SK-N-SH (cell line): ENCODE results near the gene HSCB. TPM values are rescaled to one million over a fixed set of nuclear protein-coding genes. Genes with fewer than 3 reads are reported as not detected.

Experiments used
- CTCF ChIA-PET: fragments of 300-600, 350-600 bp; formaldehyde crosslinking; extraction: SDS; loops from one replicate; lab custom pipeline; 2021; lab: Yijun Ruan, JAX
- POLR2A ChIA-PET: fragments of 350-600 bp; sonication (Branson Sonifier 250); formaldehyde crosslinking; extraction: SDS; loops from one replicate; lab custom pipeline; 2020; ENCODE audit warnings: antibody characterized with exemption, inconsistent platforms; lab: Yijun Ruan, JAX
- DNase-seq: peaks from one replicate; pipeline ENCODE4 v3.0.0; 2012
- H2AFZ ChIP-seq: fragments of 200-600 bp; sonication (generic); 2 replicates; pipeline ENCODE4 v1.8.1; 2016; ENCODE audit warnings: antibody characterized with exemption, mild to moderate bottlenecking, low read depth
- H3F3A ChIP-seq: fragments of 200-600 bp; sonication (generic); replicated peaks from 2 replicates; pipeline ENCODE3; 2016; ENCODE audit warnings: antibody characterized with exemption, mild to moderate bottlenecking; ENCODE audit not compliant: insufficient read depth
- H3K27ac ChIP-seq, 2 experiments: fragments of 200-500 bp in 1 of 2; fragments of 200-600 bp in 1 of 2; sonication (Bioruptor generic) in 1 of 2; sonication (generic), shearing (Covaris generic) in 1 of 2; 2 replicates each; pipeline versions ENCODE4 v1.5.1 to v1.6.1; 2014 to 2016; ENCODE audit warnings: low read depth in 2 of 2, inconsistent platforms in 1 of 2, low read length in 1 of 2, mild to moderate bottlenecking in 1 of 2, mixed read lengths in 1 of 2
- H3K27me3 ChIP-seq: fragments of 200-600 bp; sonication (generic), shearing (Covaris generic); 2 replicates; pipeline ENCODE4 v1.6.1; 2016; ENCODE audit warnings: mixed run types; ENCODE audit not compliant: insufficient read depth
- H3K36me3 ChIP-seq, 2 experiments: fragments of 200-500 bp in 1 of 2; fragments of 200-600 bp in 1 of 2; sonication (Bioruptor generic) in 1 of 2; sonication (generic) in 1 of 2; replicated peaks in 1 of 2; 2 replicates each; pipeline versions ENCODE3 to v1.5.1; 2014 to 2016; ENCODE audit warnings: low read length in 1 of 2, mild to moderate bottlenecking in 1 of 2; ENCODE audit not compliant: insufficient read depth in 2 of 2, control insufficient read depth in 1 of 2
- H3K4me1 ChIP-seq, 2 experiments: fragments of 200-500 bp in 1 of 2; fragments of 200-600 bp in 1 of 2; sonication (Bioruptor generic) in 1 of 2; sonication (generic), shearing (Covaris generic) in 1 of 2; 2 replicates each; pipeline versions ENCODE4 v1.5.1 to v1.6.1; 2014 to 2016; ENCODE audit warnings: low read depth in 1 of 2, low read length in 1 of 2, mixed run types in 1 of 2; ENCODE audit not compliant: insufficient read depth in 2 of 2, control insufficient read depth in 1 of 2
- H3K4me2 ChIP-seq: fragments of 200-600 bp; sonication (generic), shearing (Covaris generic); 2 replicates; pipeline ENCODE4 v1.6.1; 2017; ENCODE audit warnings: mixed run types
- H3K4me3 ChIP-seq, 2 experiments: fragments of 200-500 bp in 1 of 2; fragments of 200-600 bp in 1 of 2; sonication (Bioruptor generic) in 1 of 2; sonication (generic), shearing (Covaris generic) in 1 of 2; 2 replicates each; pipeline versions ENCODE4 v1.5.1 to v1.8.1; 2014 to 2016; ENCODE audit warnings: low read depth in 2 of 2, inconsistent platforms in 1 of 2, low read length in 1 of 2, mild to moderate bottlenecking in 1 of 2, mixed read lengths in 1 of 2, moderate library complexity in 1 of 2
- H3K79me2 ChIP-seq: fragments of 200-600 bp; sonication (generic); 2 replicates; pipeline ENCODE4 v1.8.1; 2017; ENCODE audit warnings: mild to moderate bottlenecking; ENCODE audit not compliant: insufficient read depth
- H3K9ac ChIP-seq: fragments of 200-600 bp; sonication (generic); 2 replicates; pipeline ENCODE4 v1.6.1; 2017; ENCODE audit warnings: mixed run types
- H3K9me2 ChIP-seq: fragments of 200-600 bp; sonication (generic); 2 replicates; pipeline ENCODE4 v1.6.1; 2017; ENCODE audit warnings: mixed run types
- H3K9me3 ChIP-seq: fragments of 200-600 bp; sonication (generic); 2 replicates; pipeline ENCODE4 v1.6.1; 2017; ENCODE audit warnings: mixed run types, mild to moderate bottlenecking, moderate library complexity
- H4K20me1 ChIP-seq: fragments of 200-600 bp; sonication (generic); 2 replicates; pipeline ENCODE4 v1.6.1; 2017; ENCODE audit warnings: mild to moderate bottlenecking, mixed run types; ENCODE audit not compliant: insufficient read depth
- CHD2 ChIP-seq: fragments of 150-350 bp; IDR thresholded peaks from 2 replicates; pipeline ENCODE4 v1.6.1; 2018; ENCODE audit warnings: low read length; ENCODE audit not compliant: partially characterized antibody
- CTCF ChIP-seq: fragments of 200-600 bp; sonication (generic); IDR thresholded peaks from 2 replicates; pipeline ENCODE4 v1.6.1; 2017; ENCODE audit warnings: antibody characterized with exemption, mild to moderate bottlenecking, moderate library complexity
- ELF1 ChIP-seq: IDR thresholded peaks from 2 replicates; pipeline ENCODE4 v1.4.0; 2012
- EP300 ChIP-seq, 2 experiments: IDR thresholded peaks; 2 replicates each; pipeline versions ENCODE4 v1.4.0 to v1.6.1; 2012; ENCODE audit warnings: borderline replicate concordance in 1 of 2, low read depth in 1 of 2, low read length in 1 of 2
- EZH2phosphoT487 ChIP-seq: fragments of 200-600 bp; sonication (generic); IDR thresholded peaks from 2 replicates; pipeline ENCODE4 v1.6.1; 2017; ENCODE audit warnings: low read depth, mixed run types, mild to moderate bottlenecking, antibody characterized with exemption, moderate library complexity, borderline replicate concordance
- FOSL2 ChIP-seq: IDR thresholded peaks from 2 replicates; pipeline ENCODE4 v1.4.0; 2012; ENCODE audit warnings: low read depth, mild to moderate bottlenecking, moderate library complexity, borderline replicate concordance
- FOXM1 ChIP-seq: IDR thresholded peaks from 2 replicates; pipeline ENCODE4 v1.4.0; 2012; ENCODE audit warnings: low read depth, mild to moderate bottlenecking
- GABPA ChIP-seq: IDR thresholded peaks from 2 replicates; pipeline ENCODE4 v1.4.0; 2012; ENCODE audit warnings: low read depth, mild to moderate bottlenecking
- GATA2 ChIP-seq: sonication (generic); formaldehyde crosslinking; IDR thresholded peaks from 2 replicates; pipeline ENCODE4 v1.5.0; 2020; ENCODE audit warnings: mild to moderate bottlenecking, missing genetic modification reagents
- IRF3 ChIP-seq: fragments of 150-350 bp; IDR thresholded peaks from 2 replicates; pipeline ENCODE4 v1.6.1; 2016; ENCODE audit warnings: mild to moderate bottlenecking, low read depth, low read length
- JUND ChIP-seq: IDR thresholded peaks from 2 replicates; pipeline ENCODE4 v1.4.0; 2012
- MAX ChIP-seq: IDR thresholded peaks from 2 replicates; pipeline ENCODE4 v1.4.0; 2012; ENCODE audit warnings: low read depth
- MEF2A ChIP-seq: IDR thresholded peaks from 2 replicates; pipeline ENCODE4 v1.4.0; 2012; ENCODE audit warnings: low read depth, borderline replicate concordance
- MXI1 ChIP-seq: IDR thresholded peaks from 2 replicates; pipeline ENCODE4 v1.6.1; 2012; ENCODE audit warnings: mild to moderate bottlenecking, low read depth, low read length, improper control_type of control experiment
- PBX3 ChIP-seq: IDR thresholded peaks from 2 replicates; pipeline ENCODE4; 2012
- POLR2AphosphoS5 ChIP-seq: IDR thresholded peaks from 2 replicates; pipeline ENCODE4 v1.6.1; 2012; ENCODE audit warnings: low read depth, low read length
- RAD21 ChIP-seq: IDR thresholded peaks from 2 replicates; pipeline ENCODE4 v1.6.1; 2012; ENCODE audit warnings: mild to moderate bottlenecking, low read length
- RCOR1 ChIP-seq: fragments of 150-350 bp; IDR thresholded peaks from 2 replicates; pipeline ENCODE4 v1.6.1; 2017; ENCODE audit warnings: antibody characterized with exemption, low read length
- RFX5 ChIP-seq: IDR thresholded peaks from 2 replicates; pipeline ENCODE4 v1.6.1; 2012; ENCODE audit warnings: mild to moderate bottlenecking, improper control_type of control experiment, low read length
- TAF1 ChIP-seq: IDR thresholded peaks from 2 replicates; pipeline ENCODE4 v1.6.1; 2012; ENCODE audit warnings: low read depth, mild to moderate bottlenecking, low read length, moderate library complexity, borderline replicate concordance
- TCF12 ChIP-seq: IDR thresholded peaks from 2 replicates; pipeline ENCODE4 v1.4.0; 2012
- TEAD4 ChIP-seq: IDR thresholded peaks from 2 replicates; pipeline ENCODE4 v1.4.0; 2012; ENCODE audit warnings: mild to moderate bottlenecking, borderline replicate concordance; ENCODE audit not compliant: insufficient read depth
- USF1 ChIP-seq: IDR thresholded peaks from 2 replicates; pipeline ENCODE4 v1.4.0; 2012; ENCODE audit warnings: low read depth, borderline replicate concordance
- USF2 ChIP-seq: fragments of 150-350 bp; IDR thresholded peaks from 2 replicates; pipeline ENCODE4 v1.6.1; 2017; ENCODE audit warnings: antibody characterized with exemption, low read length, low read depth, borderline replicate concordance
- YY1 ChIP-seq: IDR thresholded peaks from 2 replicates; pipeline ENCODE4 v1.4.0; 2012; ENCODE audit warnings: low read depth, mild to moderate bottlenecking
- WGBS: methylation state at CpG from one replicate; pipeline ENCODE4 v1.1.6; 2017; ENCODE audit warnings: low lambda C conversion rate; 5-methylcytosine and 5-hydroxymethylcytosine counted together
- polyA plus RNA-seq, 3 experiments: library from polyadenylated mRNA; depleted of rRNA; stranded (reverse); fragments of >200 nt; gene quantifications; 2 replicates each; pipeline ENCODE4 v1.2.3, GENCODE V29; 2012

HSCB gene
- polyA plus RNA-seq (2012; rRNA removed), result 19.1 and 19.9 TPM in 2 replicates
- polyA plus RNA-seq (2012; cell fraction: cytosol; rRNA removed), result 25.8 and 30.4 TPM in 2 replicates
- polyA plus RNA-seq (2012; cell fraction: nucleus; rRNA removed), result 6.6 and 9.1 TPM in 2 replicates

- TF ChIP-seq IRF3 (peak; percentile 69), RCOR1 (peak; percentile 15; the same call in 1 of the 2 replicates), MAX (peak; percentile 83), FOSL2 (no peak), CTCF (no peak; the same call in 1 of the 2 replicates), TCF12 (no peak), RAD21 (no peak), USF1 (peak; percentile 74; the same call in 1 of the 2 replicates), EZH2phosphoT487 (no peak), USF2 (no peak), RFX5 (peak; percentile 60), POLR2AphosphoS5 (peak; percentile 93), CHD2 (peak; percentile 87), MEF2A (no peak), PBX3 (peak; percentile 39; the same call in 1 of the 2 replicates), GATA2 (CRISPR knock-in tag) (no peak), YY1 (no peak), FOXM1 (no peak), GABPA (peak; percentile 83), TEAD4 (no peak), TAF1 (peak; percentile 15; the same call in 1 of the 2 replicates), ELF1 (peak; percentile 77), MXI1 (peak; percentile 15; the same call in 1 of the 2 replicates), JUND (no peak), EP300 (IDR thresholded peaks at IDR 0.05; ENCODE audit: borderline replicate concordance in 1 of 2, low read depth in 1 of 2, low read length in 1 of 2) (no peak; a peak in 1 of 4 replicates)
- TF ChIP-seq, all 33 proteins: peak for 12
- Histone ChIP-seq H3K79me2 (peaks cover 42% of the 10 kb centered on the region), H3K36me3 (peaks cover 19% of the 10 kb centered on the region in 2 experiments), H3K4me1 (peaks cover 0 to 11% of the 10 kb centered on the region in 2 experiments; a peak in 1 of 4 replicates), H3K4me3 (peak within 1 kb of the TSS; percentile 74 to 90), H3F3A (peaks cover 11% of the 10 kb centered on the region), H2AFZ (peak within 1 kb of the TSS; percentile 98), H4K20me1 (no peaks in the 10 kb centered on the region), H3K4me2 (peak within 1 kb of the TSS; percentile 90), H3K27ac (peak within 1 kb of the TSS; percentile 96 to 99), H3K9ac (peak within 1 kb of the TSS; percentile 95), H3K9me3 (no peaks in the 10 kb centered on the region), H3K9me2 (no peaks in the 10 kb centered on the region), H3K27me3 (no peaks in the 10 kb centered on the region)
- WGBS, result 0% methylated on average over 32 of the region's 54 CpGs
- ChIA-PET CTCF (interaction anchor here (1.0 kb wide), 1 partner anchor 87 kb away, joined by 3 read pairs; no protein-coding TSS in a partner anchor), POLR2A (interaction anchor here (0.9 to 1.3 kb wide), 2 partner anchors 58 to 62 kb away, joined by 3 read pairs; partner anchors contain the start of gene TTC28)
- peak; percentile 94 for DNase-seq
Measured at GRCh38 chr22:28741785-28742561, at the start of gene HSCB, which contains the start of gene CHEK2. HSCB (plus strand) TSS chr22:28742039; CDS start chr22:28742096, 57 bp downstream. CHEK2 (minus strand) TSS chr22:28741820; CDS start chr22:28734721, 7,099 bp downstream.
